Activated CD8-positive, alpha-beta T cell treated with anti-CD3 and anti-CD28 coated beads, Interleukin-2, amount 10 ng/mL, durations not matched to agents 7 days and 5 days (primary cell): ENCODE measurements around the gene SLC16A12. TPM values are rescaled to one million over a fixed set of nuclear protein-coding genes. Genes with fewer than 3 reads are reported as not detected.

Experiments used
- ATAC-seq: fragments of 150-1000 bp; cut with Tn5 transposase; one replicate; pipeline ENCODE4 v1.10.0; 2021; ENCODE audit warnings: moderate library complexity
- CTCF ChIA-PET: fragments of 350-600 bp; sonication (Branson Sonifier 250); formaldehyde crosslinking; loops from one replicate; lab custom pipeline; 2021; ENCODE audit warnings: antibody characterized with exemption; lab: Charles Lee
- POLR2A ChIA-PET: fragments of 350-600 bp; sonication (Branson Sonifier 250); formaldehyde crosslinking; loops from one replicate; lab custom pipeline; 2021; ENCODE audit warnings: antibody characterized with exemption; lab: Charles Lee
- DNase-seq: peaks from one replicate; pipeline ENCODE4 v3.0.0-alpha.2; 2020
- H3K27ac Mint-ChIP-seq: one replicate; pipeline ENCODE4 v1.8.0; 2021; ENCODE audit warnings: mild to moderate bottlenecking, mixed read lengths
- H3K27me3 Mint-ChIP-seq: one replicate; pipeline ENCODE4 v1.8.0; 2021; ENCODE audit warnings: low read depth, mixed read lengths
- H3K36me3 Mint-ChIP-seq: one replicate; pipeline ENCODE4 v1.8.0; 2021; ENCODE audit warnings: low read depth, mixed read lengths
- H3K4me1 Mint-ChIP-seq: one replicate; pipeline ENCODE4 v1.8.0; 2021; ENCODE audit warnings: low read depth, mixed read lengths
- H3K4me3 Mint-ChIP-seq: one replicate; pipeline ENCODE4 v1.8.0; 2021; ENCODE audit warnings: mild to moderate bottlenecking, mixed read lengths
- H3K9me3 Mint-ChIP-seq: one replicate; pipeline ENCODE4 v1.8.0; 2022; ENCODE audit warnings: mixed read lengths; ENCODE audit not compliant: insufficient read depth
- total RNA-seq, 2 experiments: library from RNA; stranded (reverse); gene quantifications; one replicate each; pipeline ENCODE4 v1.2.3, GENCODE V29; 2021

SLC16A12 gene
- total RNA-seq, 2 experiments from 2014 or later, result not detected

DNA sequence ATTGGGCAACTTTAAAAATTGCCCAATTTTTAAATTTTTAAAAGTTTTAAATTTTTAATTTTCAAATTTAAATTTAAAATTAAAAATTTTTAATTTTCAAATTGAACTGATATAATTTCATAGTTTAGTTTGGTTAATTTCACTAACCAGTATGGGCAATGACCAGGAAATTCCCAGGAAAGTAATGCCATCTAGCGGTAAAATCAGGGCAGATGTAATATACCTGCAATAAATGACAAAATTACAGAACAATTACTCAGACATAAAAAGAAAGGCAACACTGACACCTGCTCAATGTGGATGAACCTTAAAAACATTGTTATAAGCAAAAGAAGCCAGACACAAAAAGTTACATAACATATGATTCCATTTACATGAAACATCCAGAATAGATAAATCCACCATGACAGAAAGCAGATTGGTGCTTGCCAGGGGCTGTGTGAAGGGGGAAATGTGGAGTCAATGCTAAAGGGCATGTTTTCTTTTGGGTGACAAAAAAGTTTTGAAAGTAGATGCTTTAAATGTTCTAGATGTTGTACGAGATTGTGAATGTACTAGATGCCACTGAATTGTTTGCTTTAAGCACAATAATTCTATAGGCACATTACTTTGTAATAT is 28.6 kb upstream of the SLC16A12 start:
- Mint-ChIP-seq H3K4me3 (no peak overlapping the region), H3K4me1 (no peaks in the 10 kb centered on the region), H3K9me3 (no peaks in the 10 kb centered on the region), H3K36me3 (no peaks in the 10 kb centered on the region), H3K27ac (no peak overlapping the region), H3K27me3 (peaks cover 34% of the 10 kb centered on the region)
- peak; percentile 68 for ATAC-seq
- CTCF ChIA-PET, result interaction anchor here (0.6 to 1.6 kb wide), 7 partner anchors 11 to 347 kb away, joined by 3 to 7 read pairs (median 4); partner anchors contain the start of gene IFIT5
- POLR2A ChIA-PET, result no interaction called here
- DNase-seq, result peak; percentile 36

DNA sequence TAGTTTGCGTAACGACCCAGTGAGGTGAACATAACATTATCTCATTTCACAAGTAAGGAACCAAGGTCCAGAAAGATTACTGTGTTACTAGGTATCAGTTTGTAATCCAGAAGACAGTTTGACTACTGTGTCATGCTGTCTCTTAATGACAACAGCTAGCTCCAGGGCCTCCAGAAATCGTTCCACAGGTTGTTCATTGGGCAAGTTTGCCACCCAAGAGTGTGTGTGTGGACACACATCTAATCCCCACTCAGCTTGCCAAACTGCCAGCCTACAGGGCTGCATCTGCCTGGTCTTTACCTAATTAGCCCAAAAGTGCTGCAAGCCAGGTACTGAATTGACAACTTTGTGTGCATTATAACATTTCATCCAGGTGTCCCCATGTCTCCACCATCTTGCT is 27.9 kb upstream of the SLC16A12 start:
- no peak overlapping the region for H3K4me3 Mint-ChIP-seq
- H3K27me3 Mint-ChIP-seq, result peaks cover 34% of the 10 kb centered on the region
- CTCF ChIA-PET, result interaction anchor here (0.9 to 1.6 kb wide), 5 partner anchors 10 to 307 kb away, joined by 3 to 6 read pairs (median 4); no protein-coding TSS in a partner anchor
- no peak for ATAC-seq
- no peak overlapping the region for H3K27ac Mint-ChIP-seq
- no peaks in the 10 kb centered on the region for H3K36me3 Mint-ChIP-seq
- H3K9me3 Mint-ChIP-seq, result no peaks in the 10 kb centered on the region
- no peak for DNase-seq
- POLR2A ChIA-PET, result no interaction called here
- H3K4me1 Mint-ChIP-seq, result no peaks in the 10 kb centered on the region

DNA sequence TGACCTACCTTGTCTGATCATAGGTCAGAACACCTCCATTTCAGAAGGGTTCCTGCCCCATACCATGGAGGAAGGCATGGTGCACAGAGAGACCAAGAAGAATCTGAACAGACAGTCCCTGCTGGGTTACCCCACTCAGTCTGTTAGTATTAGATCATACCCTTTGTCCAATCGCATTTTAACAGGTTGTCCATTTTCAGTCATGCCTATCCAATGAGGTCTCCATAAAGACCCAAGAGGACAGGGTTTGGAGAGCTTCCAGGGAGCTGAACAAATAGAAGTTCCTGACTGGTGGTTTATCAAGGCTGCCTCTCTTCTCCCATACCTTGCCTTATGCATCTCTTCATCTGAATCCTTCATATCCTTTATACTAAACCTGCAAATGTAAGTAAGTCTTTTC is 21.2 kb upstream of the SLC16A12 start:
- Mint-ChIP-seq H3K27ac (no peak overlapping the region), H3K4me1 (no peaks in the 10 kb centered on the region), H3K27me3 (peaks cover 10% of the 10 kb centered on the region), H3K4me3 (no peak overlapping the region), H3K36me3 (no peaks in the 10 kb centered on the region), H3K9me3 (no peaks in the 10 kb centered on the region)
- ATAC-seq, result no peak
- ChIA-PET POLR2A (no interaction called here), CTCF (no interaction called here)
- DNase-seq, result no peak

DNA sequence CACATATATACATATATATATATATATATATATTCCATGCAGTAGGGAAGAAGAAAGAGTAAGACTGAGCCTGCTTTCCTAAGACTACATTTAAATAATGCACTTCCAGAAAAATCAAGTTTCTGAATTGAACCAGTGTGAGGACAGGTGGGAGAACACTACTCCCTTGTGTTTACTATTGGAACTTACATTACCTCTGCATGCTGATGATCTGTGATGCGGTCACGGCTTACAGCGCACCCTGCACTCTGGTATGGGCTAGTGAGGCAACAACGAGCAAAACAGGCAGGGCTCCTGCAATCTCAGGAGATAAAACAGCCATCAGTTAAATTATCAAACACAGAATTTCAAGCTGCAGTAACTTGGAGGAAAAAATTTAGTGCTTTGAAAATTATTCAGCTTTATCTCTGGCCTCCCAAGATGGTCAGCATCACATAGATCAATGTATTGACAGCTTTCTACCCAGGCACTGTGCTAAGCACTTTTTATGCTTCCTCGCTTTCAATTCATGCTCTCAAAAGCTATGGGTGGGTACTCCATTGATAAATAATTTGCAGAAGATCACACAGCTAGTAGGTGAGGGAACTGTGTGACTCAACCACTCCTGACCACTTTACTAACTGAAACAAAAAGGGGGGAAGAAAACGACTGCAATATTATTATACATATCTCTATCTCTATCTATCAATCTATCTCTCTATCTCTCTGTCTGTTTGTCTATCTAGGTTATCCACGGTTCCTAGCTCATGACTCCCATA is 20.5 kb upstream of the SLC16A12 start:
- DNase-seq, result no peak
- no peaks in the 10 kb centered on the region for H3K9me3 Mint-ChIP-seq
- ATAC-seq, result no peak
- no peaks in the 10 kb centered on the region for H3K36me3 Mint-ChIP-seq
- no peaks in the 10 kb centered on the region for H3K4me1 Mint-ChIP-seq
- no peak overlapping the region for H3K27ac Mint-ChIP-seq
- ChIA-PET CTCF (interaction anchor here (2.0 kb wide), 1 partner anchor 338 kb away, joined by 7 read pairs; no protein-coding TSS in a partner anchor), POLR2A (no interaction called here)
- H3K27me3 Mint-ChIP-seq, result peaks cover 5% of the 10 kb centered on the region
- H3K4me3 Mint-ChIP-seq, result no peak overlapping the region

DNA sequence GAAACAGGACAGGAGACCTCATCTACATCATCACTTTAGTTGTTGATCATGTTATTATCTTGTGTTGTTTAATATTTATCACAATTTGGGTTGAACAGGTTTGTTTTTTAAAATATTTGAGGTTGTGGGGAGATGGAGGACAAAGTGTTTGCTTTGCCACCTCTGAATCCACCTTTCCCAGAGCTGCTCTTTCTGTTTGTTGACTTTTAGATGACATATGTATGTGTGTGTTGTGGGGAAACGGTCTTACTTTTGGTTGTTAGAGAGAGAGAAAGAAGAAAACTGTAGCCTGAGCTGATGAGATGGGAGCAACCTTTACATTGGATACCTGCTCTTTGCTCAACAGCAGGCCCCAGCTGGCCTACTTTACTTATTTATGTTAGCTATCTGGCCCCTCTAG is 19.0 kb upstream of the SLC16A12 start:
- CTCF ChIA-PET, result interaction anchor here (1.8 to 2.0 kb wide), 2 partner anchors 9 to 337 kb away, joined by 6 to 7 read pairs; no protein-coding TSS in a partner anchor

DNA sequence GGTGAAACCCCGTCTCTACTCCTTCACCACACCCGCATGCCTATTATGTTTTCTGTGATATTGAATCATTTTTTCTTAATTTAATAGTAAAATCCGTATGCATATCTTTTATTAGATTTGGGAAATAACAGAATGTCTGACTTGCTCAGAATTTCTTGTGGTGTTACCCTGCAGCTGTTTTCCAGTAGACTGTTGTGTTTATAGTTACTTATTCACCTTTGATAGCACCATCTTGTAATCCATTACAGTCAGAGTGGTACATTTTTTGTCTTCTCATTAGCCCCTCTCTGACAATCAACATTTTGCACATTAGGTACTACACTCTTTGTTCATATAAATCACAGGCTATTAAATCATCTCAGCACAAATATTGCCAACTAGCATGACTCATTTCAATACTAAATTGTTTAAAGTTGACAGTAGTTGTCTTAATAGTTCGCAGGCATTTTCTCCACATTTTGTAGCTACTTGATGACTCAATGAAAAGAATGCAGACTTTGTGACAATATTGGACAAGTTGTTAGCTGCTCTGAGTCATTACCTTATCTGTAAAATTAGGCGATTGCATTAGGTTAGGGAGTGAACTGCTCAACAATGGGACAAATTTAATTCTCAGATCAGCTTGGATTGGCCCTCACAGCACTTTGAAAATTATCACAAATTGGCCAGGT is 17.8 kb upstream of the SLC16A12 start:
- no peak overlapping the region for H3K27ac Mint-ChIP-seq
- ChIA-PET CTCF (interaction anchor here (1.8 kb wide), 1 partner anchor 10 kb away, joined by 6 read pairs; no protein-coding TSS in a partner anchor), POLR2A (no interaction called here)
- H3K4me1 Mint-ChIP-seq, result no peaks in the 10 kb centered on the region
- no peak overlapping the region for H3K4me3 Mint-ChIP-seq
- ATAC-seq (no peak), DNase-seq (no peak)
- no peaks in the 10 kb centered on the region for H3K9me3 Mint-ChIP-seq
- H3K27me3 Mint-ChIP-seq, result peaks cover 12% of the 10 kb centered on the region
- H3K36me3 Mint-ChIP-seq, result no peaks in the 10 kb centered on the region

More for the DNA sequence above, 19.0 kb upstream of the SLC16A12 start:
- POLR2A ChIA-PET, result no interaction called here
- no peaks in the 10 kb centered on the region for H3K36me3 Mint-ChIP-seq
- H3K4me3 Mint-ChIP-seq, result no peak overlapping the region
- no peaks in the 10 kb centered on the region for H3K4me1 Mint-ChIP-seq
- H3K9me3 Mint-ChIP-seq, result no peaks in the 10 kb centered on the region
- DNase-seq (no peak), ATAC-seq (no peak)
- H3K27me3 Mint-ChIP-seq, result peaks cover 8% of the 10 kb centered on the region
- no peak overlapping the region for H3K27ac Mint-ChIP-seq

DNA sequence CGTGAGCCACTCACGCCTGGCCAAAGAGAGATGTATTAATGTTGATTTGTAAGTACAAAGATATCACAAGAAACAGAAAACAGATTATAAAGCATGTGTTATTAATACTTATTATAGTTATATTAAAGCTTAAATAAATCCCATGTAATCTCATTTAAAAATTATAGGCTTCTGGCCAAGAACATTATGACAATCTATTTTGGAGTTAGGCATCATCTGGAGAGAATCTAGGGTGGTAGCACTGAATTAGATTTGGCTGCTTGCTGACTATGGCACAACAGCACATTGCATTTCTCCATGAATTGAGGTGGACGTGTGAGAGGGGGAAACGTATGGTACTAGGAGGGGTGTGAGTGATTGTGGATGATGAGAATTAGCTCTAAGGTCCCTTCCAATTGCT is 16.8 kb upstream of the SLC16A12 start:
- POLR2A ChIA-PET, result no interaction called here
- Mint-ChIP-seq H3K36me3 (no peaks in the 10 kb centered on the region), H3K4me3 (no peak overlapping the region), H3K27me3 (peaks cover 13% of the 10 kb centered on the region), H3K9me3 (no peaks in the 10 kb centered on the region), H3K4me1 (no peaks in the 10 kb centered on the region), H3K27ac (no peak overlapping the region)
- CTCF ChIA-PET, result no interaction called here
- ATAC-seq (no peak), DNase-seq (no peak)

DNA sequence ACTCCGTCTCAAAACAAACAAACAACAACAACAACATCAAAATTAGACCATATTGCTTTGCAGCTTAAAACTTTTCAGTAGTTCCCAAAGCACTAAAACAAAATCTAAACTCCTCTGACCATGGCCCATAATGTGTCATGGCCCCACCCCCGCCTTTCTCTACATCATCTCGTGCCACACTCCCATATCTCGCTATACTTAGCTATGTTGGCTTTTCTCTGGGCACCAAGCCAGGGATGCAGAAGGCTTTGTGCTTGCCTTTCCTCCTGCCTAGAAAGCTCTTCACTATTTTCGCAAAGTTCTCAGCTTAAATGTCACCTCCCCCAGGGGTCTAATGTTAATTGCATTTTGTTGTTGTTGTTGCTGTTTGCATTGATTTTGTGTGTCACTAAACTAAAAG is 15.1 kb upstream of the SLC16A12 start:
- CTCF ChIA-PET, result interaction anchor here (0.6 kb wide), 1 partner anchor 53 kb away, joined by 3 read pairs; no protein-coding TSS in a partner anchor
- no peaks in the 10 kb centered on the region for H3K9me3 Mint-ChIP-seq
- ATAC-seq (no peak), DNase-seq (no peak)
- no peaks in the 10 kb centered on the region for H3K36me3 Mint-ChIP-seq
- H3K27ac Mint-ChIP-seq, result no peak overlapping the region
- peaks cover 15% of the 10 kb centered on the region for H3K27me3 Mint-ChIP-seq
- no peaks in the 10 kb centered on the region for H3K4me1 Mint-ChIP-seq
- POLR2A ChIA-PET, result no interaction called here
- no peak overlapping the region for H3K4me3 Mint-ChIP-seq

DNA sequence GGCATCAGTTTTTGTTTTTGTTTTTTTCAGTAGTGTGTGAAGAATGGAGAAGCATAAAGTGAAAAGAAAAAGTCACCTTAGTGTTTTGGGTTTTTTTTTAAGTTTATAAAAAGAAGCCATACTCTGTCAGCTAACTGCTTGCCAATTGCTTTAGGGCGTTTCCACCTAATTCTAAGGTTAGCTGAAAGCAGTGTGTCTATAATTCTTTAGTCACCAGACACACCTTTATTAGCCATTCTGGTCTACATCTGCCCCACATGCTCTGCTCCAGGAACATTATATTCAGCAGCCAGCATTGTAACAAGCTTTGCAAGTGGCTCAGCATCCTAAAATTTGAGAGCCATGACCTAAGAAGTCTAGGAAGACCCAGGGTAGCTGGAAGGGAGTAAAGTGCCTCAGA is 14.1 kb upstream of the SLC16A12 start:
- DNase-seq (no peak), ATAC-seq (no peak)
- Mint-ChIP-seq H3K27ac (no peak overlapping the region), H3K4me1 (no peaks in the 10 kb centered on the region), H3K4me3 (no peak overlapping the region), H3K9me3 (no peaks in the 10 kb centered on the region), H3K36me3 (no peaks in the 10 kb centered on the region), H3K27me3 (peaks cover 16% of the 10 kb centered on the region)
- ChIA-PET CTCF (no interaction called here), POLR2A (no interaction called here)

DNA sequence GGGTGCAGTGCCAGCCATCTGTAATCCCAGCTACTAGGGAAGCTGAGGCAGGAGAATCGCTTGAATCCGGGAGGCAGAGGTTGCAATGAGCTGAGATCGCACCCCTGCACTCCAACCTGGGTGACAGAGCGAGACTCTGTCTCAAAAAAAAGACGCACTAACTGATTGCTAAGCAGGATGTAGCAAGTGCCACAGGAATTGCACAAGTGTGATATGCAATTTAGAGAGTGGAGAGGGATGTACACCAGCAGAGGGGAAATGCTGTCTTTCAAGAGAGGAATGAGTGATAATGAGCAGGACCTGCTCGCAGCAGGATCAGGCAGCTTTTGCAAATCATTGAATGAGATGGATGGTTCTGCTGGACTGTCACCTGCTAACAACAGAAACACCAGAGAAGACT is 13.3 kb upstream of the SLC16A12 start:
- Mint-ChIP-seq H3K4me1 (no peaks in the 10 kb centered on the region), H3K9me3 (no peaks in the 10 kb centered on the region), H3K27ac (no peak overlapping the region), H3K27me3 (peaks cover 16% of the 10 kb centered on the region), H3K36me3 (no peaks in the 10 kb centered on the region), H3K4me3 (no peak overlapping the region)
- ChIA-PET CTCF (no interaction called here), POLR2A (no interaction called here)
- no peak for ATAC-seq
- DNase-seq, result no peak

DNA sequence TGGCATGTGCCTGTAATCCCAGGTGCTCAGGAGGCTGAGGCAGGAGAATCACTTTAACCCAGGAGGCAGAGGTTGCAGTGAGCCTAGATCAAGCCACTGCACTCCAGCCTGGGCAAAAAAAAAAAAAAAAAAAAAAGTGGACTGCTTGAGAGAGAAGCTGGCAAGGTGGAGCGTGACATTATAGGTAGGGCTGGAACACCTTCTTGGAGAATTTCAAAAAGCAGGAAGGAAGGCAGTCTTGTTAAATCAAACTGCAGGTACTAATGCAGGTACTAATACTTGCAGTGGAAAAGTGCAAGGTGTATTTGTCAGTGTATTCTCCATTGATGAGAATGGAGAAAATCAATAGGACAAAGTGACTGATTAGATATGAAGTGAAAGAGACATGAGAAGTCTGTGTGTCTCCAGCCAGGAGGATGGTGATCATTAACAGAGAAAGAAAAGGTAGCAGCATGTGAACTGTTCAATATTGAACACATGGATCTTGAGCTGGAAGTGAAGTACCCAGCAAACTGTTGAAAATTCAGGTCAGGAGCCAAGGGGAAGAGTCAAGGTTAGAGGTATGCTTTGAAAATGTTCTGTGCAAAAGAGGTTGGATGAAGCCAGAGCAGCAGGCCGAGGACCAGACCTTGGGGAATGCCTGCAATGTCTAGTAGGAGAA is 12.6 kb upstream of the SLC16A12 start:
- Mint-ChIP-seq H3K4me3 (no peak overlapping the region), H3K36me3 (no peaks in the 10 kb centered on the region), H3K9me3 (no peaks in the 10 kb centered on the region), H3K27me3 (peaks cover 12% of the 10 kb centered on the region), H3K27ac (no peak overlapping the region), H3K4me1 (no peaks in the 10 kb centered on the region)
- ChIA-PET POLR2A (no interaction called here), CTCF (no interaction called here)
- DNase-seq (no peak), ATAC-seq (no peak)
